ENCODE results near the gene RADIL.

The RADIL gene

DNA sequence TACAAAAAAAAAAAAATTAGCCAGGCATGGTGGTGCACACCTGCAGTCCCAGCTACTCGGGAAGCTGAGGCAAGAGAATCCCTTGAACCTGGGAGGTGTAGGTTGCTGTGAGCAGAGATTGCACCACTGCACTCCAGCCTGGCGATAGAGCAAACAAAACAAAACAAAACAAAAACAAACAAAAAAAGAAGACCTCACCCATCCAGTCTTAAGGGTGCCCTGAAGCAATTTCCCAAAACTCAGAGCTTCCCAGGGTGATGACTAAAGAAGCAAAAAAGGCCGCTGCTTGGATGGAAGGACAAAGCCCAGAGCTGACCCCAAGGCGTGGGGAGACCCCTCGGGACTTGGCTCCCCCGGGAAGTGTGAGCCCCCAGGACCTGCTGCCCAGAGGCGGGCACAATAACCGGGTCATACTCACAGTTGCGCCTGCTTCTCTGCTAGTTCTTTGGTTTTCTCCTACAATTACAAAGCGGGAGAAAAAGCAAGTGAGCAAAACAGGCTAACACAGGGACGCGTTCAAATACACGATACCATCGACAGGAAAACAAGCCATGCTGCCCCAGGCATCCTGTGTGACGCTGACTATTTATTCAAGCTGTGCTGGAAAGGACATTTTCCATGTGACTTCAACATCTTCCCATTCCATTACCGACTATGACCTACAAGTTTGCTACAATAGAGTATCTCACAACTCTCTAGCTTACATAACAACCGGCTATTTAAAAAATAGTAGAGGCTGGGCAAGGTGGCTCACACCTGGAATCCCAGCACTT lies 51.6 kb downstream of the RADIL start:
- DNase-seq = no peak

DNA sequence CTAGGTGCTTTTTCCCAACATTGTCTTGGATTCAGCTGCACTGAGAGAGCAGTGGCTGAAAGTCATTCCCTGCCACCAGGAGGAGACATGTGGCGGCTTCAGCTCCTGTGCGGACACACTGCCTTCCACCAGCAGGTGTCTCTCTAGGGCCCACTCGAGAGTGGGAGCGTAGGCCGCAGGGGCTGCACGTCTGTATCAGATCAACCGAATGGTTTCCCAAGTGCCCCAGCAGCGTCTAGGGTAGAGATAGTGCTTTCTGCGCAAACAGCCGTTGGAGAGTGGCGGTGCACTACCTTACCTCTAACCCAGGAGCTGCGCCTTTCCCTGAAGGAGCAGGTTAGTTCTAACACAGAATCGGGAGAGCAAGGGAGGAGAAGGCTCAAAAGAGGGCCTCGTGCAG lies 53.3 kb downstream of the RADIL start:
- DNase-seq = peak; percentile 34

DNA sequence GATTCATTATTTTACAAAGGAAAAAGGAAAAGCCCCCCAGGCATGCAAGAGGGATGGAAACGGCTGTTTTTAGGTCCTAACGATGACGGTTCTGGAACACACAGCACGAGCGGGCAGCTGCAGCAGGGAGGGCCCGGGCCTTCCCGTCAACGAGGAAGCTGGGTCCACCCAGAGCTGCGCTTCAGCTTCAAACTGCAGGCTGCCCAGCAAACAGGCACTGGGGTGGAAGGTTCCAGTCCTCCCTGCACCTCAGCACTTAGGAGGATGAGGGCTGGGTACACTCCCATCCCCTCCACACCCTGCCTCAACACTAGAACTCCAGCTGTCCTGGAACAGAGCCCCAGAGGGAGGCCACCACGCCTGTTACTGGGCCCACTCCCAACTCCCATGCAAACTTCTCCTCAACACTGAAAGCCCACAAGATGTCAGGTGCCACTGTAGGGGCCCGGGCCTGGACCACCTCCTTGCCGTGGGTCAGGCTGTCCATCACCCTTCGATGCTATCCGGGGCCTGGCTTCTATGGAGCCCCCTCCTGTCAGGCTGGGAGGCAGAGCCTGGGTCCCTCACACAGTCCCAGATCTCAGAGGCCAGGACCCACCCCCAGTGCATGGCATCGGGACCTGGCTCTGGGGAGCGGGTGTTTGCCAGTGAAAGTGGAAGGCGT lies 54.7 kb downstream of the RADIL start:
- no peak for DNase-seq

DNA sequence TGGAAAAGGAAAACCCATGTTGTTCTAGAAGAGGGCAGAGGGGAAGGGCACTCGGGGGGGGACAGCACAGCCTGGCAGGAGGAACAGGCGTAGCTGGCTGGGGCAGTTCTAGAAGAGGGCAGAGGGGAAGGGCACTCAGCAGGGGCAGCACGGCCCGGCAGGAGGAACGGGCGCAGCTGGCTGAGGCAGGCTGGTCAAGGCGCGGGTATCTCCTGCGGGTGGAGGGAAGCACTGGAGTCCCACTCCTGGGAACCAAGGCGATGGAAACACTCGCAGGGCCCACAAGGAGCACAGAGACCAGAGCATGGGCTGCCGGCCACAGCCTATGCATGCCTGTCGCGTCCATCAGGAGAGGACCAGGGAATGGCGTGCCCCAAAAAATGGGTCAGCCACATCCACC lies 58.4 kb downstream of the RADIL start:
- no peak for DNase-seq

DNA sequence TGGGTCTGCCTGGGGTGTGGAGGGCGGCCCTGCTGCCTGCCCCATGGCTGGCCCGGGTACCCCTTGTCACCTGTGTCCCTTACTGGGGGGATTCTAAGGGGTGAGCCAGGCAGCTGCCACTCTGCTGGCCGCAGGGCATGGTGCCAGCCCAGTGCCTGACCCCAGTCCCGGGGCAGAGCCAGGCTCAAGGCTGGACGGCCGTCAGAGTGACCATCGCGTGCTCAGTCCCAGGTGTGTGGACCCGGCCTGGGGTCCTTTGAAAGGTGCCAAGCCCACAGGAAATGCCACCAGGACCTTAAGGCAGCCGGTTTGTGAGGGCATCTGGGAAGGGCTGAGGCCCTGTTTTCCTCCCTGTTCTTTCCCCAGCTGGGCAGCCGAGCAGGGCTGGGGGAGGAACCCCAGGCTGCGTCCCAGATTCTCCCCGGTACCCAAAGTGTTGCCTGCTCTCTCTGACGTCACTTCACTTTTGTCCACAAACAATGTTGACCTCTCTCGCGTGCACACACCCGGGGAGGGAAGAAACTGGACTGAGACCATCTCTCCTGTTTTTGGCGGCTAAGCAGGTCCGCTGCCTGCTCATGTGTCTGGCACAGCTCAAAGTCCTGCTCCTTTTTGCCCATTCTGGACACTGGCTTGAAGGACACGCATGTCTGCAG lies 59.3 kb downstream of the RADIL start:
- DNase-seq = no peak

DNA sequence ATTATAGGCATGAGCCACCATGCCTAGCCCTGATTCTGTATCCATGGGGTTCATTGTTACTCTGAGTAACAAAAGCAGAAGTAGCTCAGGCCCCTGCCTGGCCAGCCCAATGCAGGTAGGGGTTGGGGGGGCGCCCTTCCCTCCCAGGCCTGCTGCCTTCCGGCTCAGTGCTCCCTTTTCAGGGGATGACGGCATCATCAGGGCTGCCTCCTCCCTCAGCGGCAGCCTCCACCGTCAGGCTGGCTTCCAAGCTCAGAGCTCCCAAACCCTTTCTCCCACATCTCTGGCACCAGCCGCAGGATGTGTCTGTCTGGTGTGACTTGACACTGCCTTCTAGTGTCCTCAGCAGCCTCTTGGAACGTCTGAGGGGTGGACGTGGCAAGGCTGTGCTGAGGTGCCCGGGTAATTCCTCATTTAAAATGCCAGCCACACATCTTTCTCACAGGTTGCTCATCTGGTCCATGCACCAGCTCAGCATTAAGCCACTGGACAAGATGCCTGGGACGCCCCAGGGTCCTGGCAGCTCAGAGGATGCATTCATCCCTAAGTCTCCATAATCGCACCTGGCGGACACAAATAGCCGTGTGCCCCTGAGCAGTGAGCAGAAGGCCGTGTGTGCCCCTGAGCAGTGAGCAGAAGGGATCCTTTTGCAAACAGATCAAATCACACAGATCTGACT lies 59.9 kb downstream of the RADIL start:
- no peak for DNase-seq

DNA sequence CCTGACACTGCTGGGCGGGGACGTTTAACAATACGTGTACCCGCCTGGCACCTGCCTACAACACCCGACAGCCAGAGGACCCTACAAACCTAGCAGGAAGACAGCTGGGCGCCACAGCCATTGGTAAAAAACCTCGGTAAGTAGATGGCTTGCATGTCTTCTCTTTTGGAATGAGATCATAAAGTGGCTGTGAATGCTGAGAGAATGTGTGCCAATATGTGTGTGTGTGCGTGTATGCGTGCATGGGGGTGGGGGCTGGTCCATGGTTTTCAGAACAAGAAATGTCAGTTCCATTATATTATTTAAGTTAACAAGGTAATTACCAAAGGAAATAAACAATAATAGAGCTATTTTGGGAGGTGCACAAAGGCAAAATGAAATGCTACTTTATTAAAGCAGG lies 60.8 kb downstream of the RADIL start:
- no peak for DNase-seq

DNA sequence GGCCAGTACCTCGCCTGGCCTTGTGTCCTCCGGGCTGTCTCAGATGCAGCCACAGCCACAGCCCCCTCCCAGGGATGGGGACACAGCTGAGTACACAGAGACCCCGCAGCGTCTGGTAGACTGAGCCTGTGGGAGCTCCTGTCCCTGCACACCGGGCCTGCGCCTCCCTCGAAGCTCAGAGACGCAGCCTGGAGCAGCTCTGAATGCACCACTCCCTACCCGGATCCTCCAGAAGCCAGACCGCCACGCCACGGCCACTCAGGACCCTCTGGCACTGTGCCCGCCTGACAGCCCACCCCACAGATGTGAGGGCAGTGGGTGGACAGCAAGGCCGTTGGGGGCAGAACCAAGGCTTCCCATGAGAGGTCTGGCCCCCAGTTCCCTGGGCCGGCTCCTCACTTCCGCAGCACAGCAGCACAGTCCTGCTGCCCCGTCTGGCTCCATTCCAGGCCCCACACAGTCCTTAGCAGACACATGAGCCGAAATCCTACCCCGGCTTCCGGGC lies 62.5 kb downstream of the RADIL start:
- DNase-seq = no peak

DNA sequence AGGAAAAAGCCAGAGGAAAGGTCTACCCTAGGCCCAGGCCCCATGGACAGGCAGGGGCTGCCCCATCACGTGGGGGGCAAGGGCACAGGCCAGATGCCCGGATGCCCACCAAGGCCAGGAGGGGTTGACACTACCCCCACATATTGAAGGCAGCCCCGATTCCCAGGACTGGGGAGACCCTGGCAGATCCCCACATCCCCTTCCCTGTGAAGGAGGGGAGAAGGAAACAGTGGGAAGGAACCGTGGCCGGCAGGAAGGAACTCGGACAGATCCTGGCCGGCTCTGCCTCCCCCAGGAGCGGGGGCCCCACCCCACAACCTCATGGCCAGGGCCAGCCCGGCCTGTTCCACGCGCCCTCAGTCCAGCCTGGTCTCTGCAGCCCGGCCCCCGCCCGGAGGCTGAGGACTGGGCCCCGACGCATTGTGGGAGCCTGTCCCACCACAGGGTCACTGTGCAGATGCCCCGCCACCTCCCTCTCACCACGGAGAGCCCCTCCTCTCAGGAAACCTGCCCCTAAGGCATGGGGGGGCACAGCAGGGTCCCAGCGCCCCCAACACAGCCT lies 63.0 kb downstream of the RADIL start:
- no peak for DNase-seq

DNA sequence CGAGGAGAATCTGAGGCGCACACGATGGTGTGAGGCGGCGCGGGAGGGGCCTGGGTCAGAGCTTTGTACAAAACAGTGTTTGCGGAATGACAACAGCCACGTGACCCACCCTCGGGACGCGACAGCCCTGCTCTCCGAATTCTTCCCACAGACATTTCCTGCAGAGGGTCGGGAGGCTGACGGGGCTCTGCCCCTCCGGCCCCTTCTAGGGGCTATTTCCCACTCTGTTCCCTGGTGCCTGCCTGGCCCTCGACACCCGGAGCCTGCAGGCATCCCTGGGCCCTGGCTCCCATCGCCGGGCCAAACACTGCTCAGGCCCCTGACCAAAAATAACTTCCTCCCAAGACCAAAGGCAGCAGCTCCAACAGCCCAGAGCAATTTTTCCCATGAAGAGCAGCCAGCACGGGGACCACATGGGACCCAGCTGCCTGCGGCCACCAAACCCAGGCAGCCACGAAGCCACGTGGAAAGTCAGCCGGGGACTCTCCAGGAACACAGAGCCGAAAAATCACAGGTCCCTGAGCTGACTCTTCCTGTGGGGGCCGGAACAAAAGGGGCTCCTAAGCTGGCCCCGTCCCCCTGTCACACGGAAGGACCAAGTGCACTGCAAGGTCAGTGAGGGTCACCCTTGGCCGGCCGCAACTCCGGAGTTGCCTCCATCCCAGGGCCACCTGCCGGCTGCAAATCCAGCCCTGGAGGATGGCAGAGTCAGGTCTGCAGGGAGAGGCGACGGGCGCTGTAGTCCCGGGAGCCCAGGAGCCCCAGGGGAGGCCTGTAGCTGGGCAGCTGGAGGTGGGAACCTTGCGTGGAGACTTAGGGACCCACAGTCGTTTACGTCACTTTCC lies 63.7 kb downstream of the RADIL start:
- no peak for DNase-seq

DNA sequence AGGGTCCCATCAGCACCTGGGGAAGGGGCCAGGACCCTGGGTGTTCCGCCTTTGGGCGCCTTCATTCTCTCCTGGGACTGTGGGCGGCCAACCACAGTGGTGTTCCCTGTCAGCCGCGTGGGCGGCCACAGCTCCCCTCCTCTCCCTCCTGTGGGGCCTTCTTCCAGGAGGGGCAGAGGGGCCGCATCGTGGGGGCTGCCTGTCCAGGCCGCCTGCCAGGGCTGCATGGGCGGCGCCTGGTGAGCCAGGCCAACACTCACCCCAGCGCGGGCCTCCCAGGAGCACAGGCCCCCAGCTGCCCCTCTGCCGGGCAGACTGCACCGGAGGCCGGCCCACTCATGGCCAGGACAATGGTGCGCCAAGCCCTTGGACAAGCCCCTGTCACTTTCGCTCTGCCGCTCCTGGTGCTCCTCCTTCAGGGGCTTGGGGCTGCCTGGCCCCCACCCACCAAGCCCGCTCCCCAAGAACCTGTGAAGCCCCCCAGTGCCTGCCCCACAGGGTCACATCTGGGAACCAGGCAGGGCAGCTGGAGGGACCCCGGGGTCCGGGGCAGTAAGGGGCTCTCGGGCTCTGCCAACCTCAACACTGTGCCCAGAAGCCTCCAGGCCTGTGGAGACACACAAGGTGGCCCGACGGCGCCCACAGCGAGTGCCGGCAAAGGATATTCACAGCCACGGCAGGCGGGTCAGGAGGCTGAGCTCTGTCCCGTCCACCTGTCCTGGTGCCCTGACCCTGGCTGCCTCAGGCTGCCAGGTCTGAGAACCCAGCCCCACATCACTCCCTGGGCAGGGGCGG lies 65.3 kb downstream of the RADIL start:
- DNase-seq = no peak

DNA sequence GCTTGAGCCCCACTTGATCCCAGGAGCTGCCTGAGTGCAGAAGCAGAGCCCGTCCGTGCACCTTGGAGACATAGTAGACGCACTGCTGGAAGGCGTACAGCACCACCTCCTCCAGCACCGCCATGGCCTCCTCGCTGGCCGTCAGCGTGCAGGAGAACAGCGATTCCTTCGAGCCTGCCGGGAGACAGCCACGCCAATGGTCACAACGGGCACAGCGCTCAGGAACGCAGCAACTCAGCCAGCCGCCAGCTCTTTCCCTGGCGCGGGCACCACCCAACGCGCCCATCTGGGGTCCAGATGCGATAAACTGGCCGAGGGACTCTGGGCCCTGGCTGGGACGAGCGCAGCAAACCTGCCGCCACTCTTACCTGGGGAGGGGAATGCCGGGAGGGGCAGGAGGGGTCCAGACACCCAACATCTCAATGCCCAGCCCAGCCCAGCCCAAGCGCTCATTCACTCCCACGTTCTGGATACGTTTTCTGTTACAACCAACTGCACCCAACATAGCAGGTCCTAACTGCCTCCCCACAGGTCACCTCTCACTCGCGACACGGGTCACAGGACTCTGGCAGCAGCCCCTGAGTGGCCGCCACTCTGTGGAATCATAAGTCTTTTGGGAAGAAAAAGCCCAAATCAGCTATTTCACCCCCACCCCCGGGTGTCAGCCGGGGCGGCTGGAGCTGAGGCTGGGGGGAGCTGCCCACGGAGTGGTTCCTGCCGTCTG lies 66.2 kb downstream of the RADIL start:
- DNase-seq = no peak

DNA sequence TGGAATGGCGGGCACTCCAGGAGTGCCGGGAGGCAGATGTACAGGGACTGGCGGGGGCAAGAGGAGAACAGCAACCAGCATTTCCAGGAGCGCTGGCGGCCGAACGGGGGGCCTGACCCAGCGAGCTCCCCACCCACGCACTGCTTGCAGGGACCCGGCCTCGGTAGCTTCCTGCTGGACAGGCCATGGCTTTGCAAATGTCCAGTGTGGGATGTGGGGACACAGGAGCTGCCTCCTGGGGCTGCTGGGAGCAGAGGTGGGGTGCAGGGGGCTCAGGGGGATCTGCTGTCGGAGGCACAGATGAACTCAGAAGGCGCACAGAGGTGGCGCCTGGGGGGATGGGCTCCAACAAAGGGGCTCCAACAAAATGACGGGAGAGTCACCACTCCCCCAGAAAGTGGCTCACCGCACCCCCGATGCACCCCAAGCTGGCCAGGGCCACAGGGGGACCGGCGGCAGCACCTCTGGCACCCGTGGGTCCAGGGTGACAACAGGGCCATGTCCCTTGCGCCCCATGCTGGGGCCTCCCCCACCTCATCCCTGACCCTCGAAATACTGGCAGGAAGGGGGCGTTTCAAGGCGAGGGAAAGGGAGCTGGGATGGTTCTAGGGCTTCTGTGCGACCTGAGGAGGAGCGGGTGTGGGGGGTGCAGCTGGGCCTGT lies 67.0 kb downstream of the RADIL start:
- DNase-seq = no peak

DNA sequence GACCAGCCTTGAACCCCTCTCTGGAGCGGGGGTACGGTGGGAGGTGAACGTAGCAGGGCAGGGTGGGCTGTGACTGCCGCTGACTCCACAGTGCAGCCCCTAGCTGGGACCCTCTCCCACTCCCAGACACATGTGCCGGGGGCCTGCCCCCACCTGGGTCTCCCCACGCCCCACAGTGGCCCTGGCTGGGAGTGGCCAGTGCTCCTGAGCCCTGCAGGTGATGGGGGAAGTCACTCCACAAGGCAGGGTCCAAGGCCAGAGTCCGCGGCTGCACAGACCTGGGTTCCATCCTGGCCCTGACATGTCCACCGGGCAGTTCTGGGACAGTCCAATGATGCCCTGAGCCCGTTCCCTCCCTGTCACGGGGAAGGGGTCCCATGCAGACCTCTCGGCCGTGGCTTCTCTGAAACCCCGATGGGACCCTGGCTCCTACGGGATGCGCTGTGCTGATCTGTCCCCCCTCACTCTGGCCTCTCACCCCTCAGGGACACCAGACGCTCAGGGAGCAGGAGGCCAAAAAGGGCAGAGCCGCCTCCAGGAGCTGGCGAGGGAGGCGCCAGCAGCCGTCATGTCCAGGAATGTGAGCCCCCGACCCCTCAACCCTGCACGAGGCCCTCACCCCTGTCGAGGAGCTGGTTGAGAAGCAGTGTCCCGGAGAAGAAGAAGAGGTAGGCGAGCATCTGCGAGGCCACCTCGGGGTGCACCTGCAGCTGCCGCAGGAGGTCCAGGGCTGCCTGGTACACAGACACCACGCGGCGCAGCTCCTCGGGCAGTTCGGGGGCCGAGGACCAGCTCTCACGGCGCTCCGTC lies 67.7 kb downstream of the RADIL start:
- DNase-seq = no peak

DNA sequence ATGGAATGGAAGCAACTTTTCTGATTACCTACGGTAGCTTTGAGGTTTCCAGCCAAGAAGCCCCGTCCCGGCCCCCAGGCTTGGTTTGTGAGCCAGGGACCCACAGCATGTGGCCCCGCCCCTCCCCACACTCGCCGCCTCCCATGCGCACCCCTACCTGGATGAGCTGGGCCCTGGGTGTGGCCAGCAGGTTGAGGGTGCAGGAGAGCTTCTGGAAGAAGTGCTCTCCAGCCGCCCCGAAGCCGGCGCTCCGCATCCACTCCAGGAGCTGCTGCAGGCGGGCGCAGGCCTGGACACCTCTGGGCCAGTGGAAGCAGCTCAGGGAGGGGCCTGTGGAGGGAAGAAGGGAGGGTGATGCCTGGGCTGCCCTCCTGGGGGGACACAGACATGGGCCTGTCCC lies 68.4 kb downstream of the RADIL start:
- DNase-seq = no peak

DNA sequence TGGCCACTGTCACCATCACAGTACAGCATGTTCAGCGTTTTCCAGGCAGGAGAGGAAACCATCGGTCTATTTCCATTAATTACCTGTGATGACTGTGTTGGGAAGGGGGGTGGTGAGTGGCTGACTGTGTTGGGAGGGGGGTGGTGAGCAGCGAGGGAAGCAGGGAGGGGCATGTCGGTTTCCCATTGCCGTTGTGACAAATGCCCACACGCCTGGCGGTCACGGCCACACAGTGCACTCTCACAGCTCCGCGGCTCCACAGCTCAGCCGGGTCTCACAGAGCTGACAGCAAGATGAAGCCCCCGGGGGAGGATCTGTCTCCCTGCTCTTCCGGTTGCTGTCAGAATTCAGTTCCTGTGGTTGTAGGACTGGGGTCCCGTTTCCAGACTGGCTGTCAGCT lies 69.1 kb downstream of the RADIL start:
- DNase-seq = no peak

DNA sequence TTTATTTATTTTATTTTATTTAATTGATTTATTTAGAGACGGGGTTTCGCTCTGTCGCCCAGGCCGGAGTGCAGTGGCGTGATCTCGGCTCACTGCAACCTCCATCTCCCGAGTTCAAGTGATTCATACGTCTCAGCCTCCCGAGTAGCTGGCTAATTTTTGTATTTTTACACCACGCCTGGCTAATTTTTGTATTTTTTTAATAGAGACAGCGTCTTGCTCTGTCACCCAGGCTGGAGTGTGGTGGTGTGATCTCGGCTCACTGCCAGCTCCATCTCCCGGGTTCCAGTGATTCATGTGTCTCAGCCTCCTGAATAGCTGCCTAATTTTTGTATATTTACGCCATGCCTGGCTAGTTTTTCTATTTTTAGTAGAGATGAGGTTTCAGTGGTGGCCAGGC lies 73.8 kb downstream of the RADIL start:
- DNase-seq = no peak

DNA sequence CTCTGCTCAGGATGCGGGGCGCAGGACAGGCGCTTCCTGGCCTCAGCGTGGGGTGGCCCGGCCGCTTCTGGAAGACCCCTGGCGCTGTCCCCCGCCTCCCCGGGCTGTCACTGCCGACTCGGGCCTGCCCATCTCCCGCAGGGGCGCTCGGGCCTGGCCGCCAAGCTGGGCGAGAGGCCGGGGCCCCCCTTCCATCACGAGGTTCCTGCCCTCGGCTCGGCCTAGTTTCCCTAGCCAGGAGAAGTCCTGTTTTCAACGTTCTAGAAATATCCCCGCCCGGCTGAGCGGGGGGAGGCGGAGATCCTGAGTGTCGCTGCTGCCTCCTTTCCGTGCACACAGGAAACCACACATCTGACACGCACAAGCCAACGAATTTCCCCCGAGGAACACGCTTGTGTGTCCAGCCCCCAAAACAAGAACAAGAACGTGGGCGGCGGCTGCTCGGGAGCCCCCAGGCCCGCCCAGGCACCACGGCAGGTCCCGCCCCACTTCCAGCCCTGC lies 74.4 kb downstream of the RADIL start:
- DNase-seq = no peak

DNA sequence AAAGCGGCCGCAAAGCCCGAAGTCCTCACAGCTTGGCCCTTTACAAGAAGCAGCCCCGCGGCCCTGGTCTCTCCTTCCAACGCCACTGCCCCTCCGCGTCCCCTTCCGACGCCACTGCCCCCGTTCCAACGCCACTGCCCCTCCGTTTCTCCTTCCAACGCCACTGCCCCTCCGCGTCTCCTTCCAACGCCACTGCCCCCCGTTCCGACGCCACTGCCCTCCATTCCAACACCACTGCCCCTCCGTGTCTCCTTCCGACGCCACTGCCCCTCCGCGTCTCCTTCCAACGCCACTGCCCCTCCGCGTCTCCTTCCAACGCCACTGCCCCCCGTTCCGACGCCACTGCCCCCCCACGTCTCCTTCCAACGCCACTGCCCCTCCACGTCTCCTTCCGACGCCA lies 75.0 kb downstream of the RADIL start:
- no peak for DNase-seq
